Activated B cell treated with CpG ODN at 0.5 μM for 24 hours (primary cell): ENCODE results near the gene MAP4K2. TPM values are rescaled to one million over a fixed set of nuclear protein-coding genes. Genes with fewer than 3 reads are reported as not detected.

Source experiments
- ATAC-seq: fragments of 200-7000 bp; cut with Tn5 transposase; one replicate; pipeline ENCODE4 v1.10.0; 2021; ENCODE audit warnings: low read depth, mild to moderate bottlenecking, moderate library complexity
- CTCF ChIA-PET: fragments of 350-600 bp; sonication (Branson Sonifier 250); formaldehyde crosslinking; loops from one replicate; lab custom pipeline; 2021; ENCODE audit warnings: antibody characterized with exemption; lab: Charles Lee
- POLR2A ChIA-PET: fragments of 350-600 bp; sonication (Branson Sonifier 250); formaldehyde crosslinking; loops from one replicate; lab custom pipeline; 2021; ENCODE audit warnings: antibody characterized with exemption; lab: Charles Lee
- DNase-seq: peaks from one replicate; pipeline ENCODE4 v3.0.0; 2022
- H3K27ac Mint-ChIP-seq: one replicate; pipeline ENCODE4 v1.8.0; 2020; ENCODE audit warnings: mixed read lengths
- H3K27me3 Mint-ChIP-seq: one replicate; pipeline ENCODE4 v1.8.0; 2021; ENCODE audit warnings: mixed read lengths
- H3K36me3 Mint-ChIP-seq: one replicate; pipeline ENCODE4 v1.8.0; 2021; ENCODE audit warnings: low read depth, mixed read lengths
- H3K4me1 Mint-ChIP-seq: one replicate; pipeline ENCODE4 v1.8.0; 2021; ENCODE audit warnings: mixed read lengths
- H3K4me3 Mint-ChIP-seq: one replicate; pipeline ENCODE4 v1.8.0; 2020; ENCODE audit warnings: mild to moderate bottlenecking, mixed read lengths
- H3K9me3 Mint-ChIP-seq: one replicate; pipeline ENCODE4 v1.8.0; 2020; ENCODE audit warnings: mixed read lengths
- intact Hi-C: fragments of 100-400 bp; cut with micrococcal nuclease; formaldehyde crosslinking; loops from one replicate; pipeline ENCODE4 v1.15.1; 2024
- total RNA-seq: library from RNA; stranded (reverse); gene quantifications from 2 replicates; pipeline ENCODE4 v1.2.3, GENCODE V29; 2022
- TF ChIP-seq, protein P1 (sequence below): fragments of 200-600 bp; IDR thresholded peaks from one replicate; pipeline ENCODE4 v1.8.0; 2022; ENCODE audit warnings: antibody characterized with exemption, mild to moderate bottlenecking

MAP4K2 gene
- total RNA-seq, 1 donor from 2014 or later: 73.6 TPM

DNA sequence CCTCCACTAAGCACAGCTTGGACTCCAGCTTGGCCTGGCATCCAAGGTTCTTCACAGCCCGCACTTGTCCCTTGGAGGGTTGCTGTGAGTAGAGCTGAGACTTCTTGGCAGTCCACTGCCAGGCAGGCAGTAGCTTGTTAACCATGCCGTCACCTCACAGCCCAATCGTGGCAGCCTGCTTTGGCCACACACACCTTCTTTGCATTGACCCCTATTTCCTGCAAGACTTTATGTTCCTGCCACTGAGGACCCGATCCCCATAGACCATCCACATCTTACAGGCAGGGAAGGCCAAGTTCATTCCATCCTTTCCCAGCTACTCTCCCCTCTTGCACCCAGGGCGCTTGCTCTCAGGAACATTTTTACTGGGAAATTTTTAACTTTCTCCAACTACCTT is 40.7 kb downstream of the MAP4K2 start:
- H3K36me3 Mint-ChIP-seq: peaks cover 54% of the 10 kb centered on the region
- peak overlapping the region; percentile 29 for H3K4me3 Mint-ChIP-seq
- H3K4me1 Mint-ChIP-seq: peaks cover 80% of the 10 kb centered on the region
- H3K9me3 Mint-ChIP-seq: no peaks in the 10 kb centered on the region
- TF ChIP-seq, protein P1, sequence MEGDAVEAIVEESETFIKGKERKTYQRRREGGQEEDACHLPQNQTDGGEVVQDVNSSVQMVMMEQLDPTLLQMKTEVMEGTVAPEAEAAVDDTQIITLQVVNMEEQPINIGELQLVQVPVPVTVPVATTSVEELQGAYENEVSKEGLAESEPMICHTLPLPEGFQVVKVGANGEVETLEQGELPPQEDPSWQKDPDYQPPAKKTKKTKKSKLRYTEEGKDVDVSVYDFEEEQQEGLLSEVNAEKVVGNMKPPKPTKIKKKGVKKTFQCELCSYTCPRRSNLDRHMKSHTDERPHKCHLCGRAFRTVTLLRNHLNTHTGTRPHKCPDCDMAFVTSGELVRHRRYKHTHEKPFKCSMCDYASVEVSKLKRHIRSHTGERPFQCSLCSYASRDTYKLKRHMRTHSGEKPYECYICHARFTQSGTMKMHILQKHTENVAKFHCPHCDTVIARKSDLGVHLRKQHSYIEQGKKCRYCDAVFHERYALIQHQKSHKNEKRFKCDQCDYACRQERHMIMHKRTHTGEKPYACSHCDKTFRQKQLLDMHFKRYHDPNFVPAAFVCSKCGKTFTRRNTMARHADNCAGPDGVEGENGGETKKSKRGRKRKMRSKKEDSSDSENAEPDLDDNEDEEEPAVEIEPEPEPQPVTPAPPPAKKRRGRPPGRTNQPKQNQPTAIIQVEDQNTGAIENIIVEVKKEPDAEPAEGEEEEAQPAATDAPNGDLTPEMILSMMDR: no peak
- H3K27me3 Mint-ChIP-seq: no peaks in the 10 kb centered on the region
- ATAC-seq (peak; percentile 6), DNase-seq (no peak)
- ChIA-PET CTCF (interaction anchor here (0.9 to 2.3 kb wide), 4 partner anchors 9 to 19 kb away, joined by 3 to 11 read pairs (median 4); partner anchors contain the start of gene RASGRP2), POLR2A (interaction anchor here (0.6 to 7.7 kb wide), 7 partner anchors 9 to 78 kb away, joined by 3 to 158 read pairs (median 6); partner anchors contain the start of genes RASGRP2 and SF1)
- H3K27ac Mint-ChIP-seq: peak overlapping the region; percentile 85
- intact Hi-C loops: loop anchor here (2.0 kb wide), 1 partner anchor 15 kb away; no protein-coding TSS in a partner anchor

DNA sequence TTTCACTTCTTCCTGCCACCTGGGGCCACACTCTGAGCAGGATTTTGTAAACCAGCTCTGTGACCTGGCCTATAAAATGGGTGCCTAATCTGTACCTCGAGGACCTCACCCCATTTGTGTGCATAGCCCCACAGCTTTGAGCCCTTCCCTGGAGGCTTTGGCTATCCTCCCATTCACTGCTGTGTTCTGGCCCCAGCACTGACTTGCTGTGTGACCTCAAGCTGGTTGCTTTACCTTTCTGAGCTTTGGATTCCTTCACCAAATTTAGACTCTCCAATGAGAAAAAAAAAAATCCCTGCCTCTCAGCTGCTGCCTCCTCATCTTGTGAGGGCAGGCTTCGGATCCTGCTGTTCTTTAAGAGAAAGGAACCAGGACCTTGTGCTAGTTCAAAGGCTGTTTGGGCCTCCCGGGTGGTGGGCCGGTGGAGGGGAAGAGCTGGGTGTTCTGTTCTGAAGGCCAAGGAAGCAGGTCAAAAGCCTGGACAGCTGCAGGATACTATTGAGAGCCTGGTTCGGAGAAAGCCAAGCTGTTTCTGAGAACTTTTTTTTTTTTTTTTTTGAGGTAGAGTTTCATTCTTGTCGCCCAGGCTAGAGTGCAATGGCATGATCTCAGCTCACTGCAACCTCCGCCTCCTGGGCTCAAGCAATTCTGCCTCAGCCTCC is 42.1 kb downstream of the MAP4K2 start:
- H3K36me3 Mint-ChIP-seq: peaks cover 45% of the 10 kb centered on the region
- TF ChIP-seq, protein P1: no peak
- intact Hi-C loops: no loop called here
- peak overlapping the region; percentile 85 for H3K27ac Mint-ChIP-seq
- ATAC-seq (no peak), DNase-seq (no peak)
- H3K27me3 Mint-ChIP-seq: no peaks in the 10 kb centered on the region
- POLR2A ChIA-PET: interaction anchor here (0.6 to 7.7 kb wide), 10 partner anchors 8 to 740 kb away, joined by 3 to 158 read pairs (median 4); partner anchors contain the start of genes RASGRP2 and SF1
- CTCF ChIA-PET: interaction anchor here (0.7 to 1.1 kb wide), 3 partner anchors 13 to 26 kb away, joined by 3 to 5 read pairs (median 3); partner anchors contain the start of gene RASGRP2
- peaks cover 70% of the 10 kb centered on the region for H3K4me1 Mint-ChIP-seq
- H3K9me3 Mint-ChIP-seq: no peaks in the 10 kb centered on the region
- H3K4me3 Mint-ChIP-seq: no peak overlapping the region

DNA sequence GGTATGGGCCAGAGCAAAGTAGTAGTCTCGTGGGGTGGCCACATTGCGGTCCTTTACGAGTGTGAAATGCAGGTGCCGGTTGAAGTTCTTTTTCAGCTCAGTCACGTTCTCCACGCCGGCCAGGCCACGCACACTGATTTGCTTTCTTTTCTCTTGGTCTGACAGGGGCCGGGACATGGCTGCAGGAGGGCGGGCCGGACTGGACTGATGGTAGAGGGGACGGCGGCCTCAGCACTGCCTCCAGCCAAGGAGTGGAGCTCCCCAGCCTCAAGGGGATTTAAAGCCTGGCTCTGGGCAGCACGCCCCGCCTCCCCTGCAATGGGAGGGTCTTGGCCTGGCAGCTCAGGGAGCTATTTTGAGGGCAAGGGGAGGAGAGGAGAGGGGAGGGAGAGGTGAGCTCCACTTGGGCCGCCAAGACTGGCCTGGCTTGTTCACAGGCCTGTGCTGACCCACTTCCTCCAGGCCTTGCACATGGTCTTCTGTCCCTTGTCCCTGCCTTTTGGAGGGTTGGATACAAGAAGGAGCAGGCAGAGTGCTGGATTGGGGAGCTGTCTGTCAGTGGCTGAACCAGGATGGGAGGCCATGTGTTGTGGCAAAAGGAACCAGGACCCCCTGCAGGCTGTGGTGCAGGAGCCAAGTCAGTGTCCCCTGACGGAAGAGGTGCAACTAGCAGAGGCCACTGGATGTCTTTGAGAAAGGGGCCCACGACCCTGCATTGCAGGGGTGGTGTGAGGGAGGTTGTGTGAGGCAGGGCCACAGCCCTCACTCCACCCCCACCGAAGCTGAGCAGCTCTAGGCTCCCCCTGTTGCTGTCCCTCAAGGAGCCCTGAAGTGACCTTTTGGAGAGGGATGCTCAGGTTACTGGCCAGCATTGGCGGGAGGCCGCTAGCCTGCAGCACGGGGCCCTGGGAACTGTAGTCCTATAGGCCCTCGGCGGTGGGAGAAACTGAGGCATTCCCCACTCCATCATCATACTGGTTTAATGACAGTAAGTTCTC is 43.0 kb downstream of the MAP4K2 start, which contains the start of gene PYGM:
Gene PYGM, minus strand, starts transcription at position 253 of the 998 bp plus-strand sequence. Its CDS starts 76 bp downstream, at position 177.
- intact Hi-C loops: no loop called here
- Mint-ChIP-seq H3K4me3 (no peak within 1 kb of the TSS), H3K27ac (peak within 1 kb of the TSS; percentile 85), H3K36me3 (peaks cover 37% of the 10 kb centered on the region), H3K4me1 (peaks cover 63% of the 10 kb centered on the region), H3K27me3 (no peaks in the 10 kb centered on the region), H3K9me3 (no peaks in the 10 kb centered on the region)
- DNase-seq (no peak), ATAC-seq (no peak)
- CTCF ChIA-PET: interaction anchor here (0.7 to 1.1 kb wide), 2 partner anchors 14 to 16 kb away, joined by 3 to 5 read pairs; partner anchors contain the start of gene RASGRP2
- TF ChIP-seq, protein P1: no peak
- POLR2A ChIA-PET: interaction anchor here (1.0 to 7.7 kb wide), 5 partner anchors 10 to 20 kb away, joined by 3 to 158 read pairs (median 21); partner anchors contain the start of genes RASGRP2 and SF1

DNA sequence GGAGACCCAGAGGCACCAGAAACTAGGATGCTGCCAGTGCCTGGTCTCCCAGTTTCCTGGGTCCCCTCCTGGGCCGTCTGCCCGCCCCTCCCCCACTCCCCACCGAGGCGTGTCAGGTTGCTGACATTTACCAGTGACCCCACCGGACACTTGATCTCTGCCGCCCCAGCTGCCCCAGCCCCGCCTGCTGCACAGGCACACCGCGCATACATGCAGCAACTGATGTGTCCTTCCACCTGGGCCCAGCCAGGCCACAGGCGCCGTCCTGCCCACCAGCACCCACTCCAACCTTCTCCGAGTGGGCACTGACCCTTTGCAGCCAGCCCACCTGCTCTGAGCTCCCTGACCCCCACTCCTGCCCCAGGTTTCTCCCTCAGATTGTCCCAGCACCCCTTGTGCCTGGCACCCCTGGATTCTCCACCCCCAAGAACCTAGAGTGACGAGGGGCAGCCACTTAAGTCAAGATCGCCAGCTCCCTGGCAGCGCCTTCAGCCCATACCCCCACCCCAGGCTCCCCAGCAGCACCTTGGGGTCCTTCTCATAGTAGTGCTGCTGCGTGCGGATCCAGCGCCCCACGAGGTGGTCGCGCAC is 43.8 kb downstream of the MAP4K2 start:
- peak overlapping the region; percentile 79 for H3K27ac Mint-ChIP-seq
- ChIA-PET POLR2A (interaction anchor here (1.3 to 7.7 kb wide), 3 partner anchors 9 to 14 kb away, joined by 4 to 158 read pairs (median 21); partner anchors contain the start of gene RASGRP2), CTCF (no interaction called here)
- no peaks in the 10 kb centered on the region for H3K9me3 Mint-ChIP-seq
- ATAC-seq: no peak
- TF ChIP-seq, protein P1: no peak
- H3K36me3 Mint-ChIP-seq: peaks cover 31% of the 10 kb centered on the region
- peaks cover 55% of the 10 kb centered on the region for H3K4me1 Mint-ChIP-seq
- no peaks in the 10 kb centered on the region for H3K27me3 Mint-ChIP-seq
- H3K4me3 Mint-ChIP-seq: no peak overlapping the region
- DNase-seq: no peak
- intact Hi-C loops: no loop called here
